Keratinocyte (primary cell): Measurements from ENCODE around the gene CLDN9. TPM values are rescaled to one million over a fixed set of nuclear protein-coding genes. Genes with fewer than 3 reads are reported as not detected.

Experiments used
- DNase-seq: peaks from one replicate; pipeline ENCODE4 v3.0.0-alpha.2; 2011; ENCODE audit warnings: low read depth, missing footprints, low spot score
- FAIRE-seq: peaks from 2 replicates; lab custom pipeline; 2011; peaks lifted over from hg19 to GRCh38; lab: Jason Lieb, UNC
- H2AFZ ChIP-seq: 2 replicates; pipeline ENCODE4 v1.6.0; 2012; ENCODE audit warnings: low read length, control low read depth, inconsistent platforms; ENCODE audit not compliant: control insufficient read depth
- H3K27ac ChIP-seq: 2 replicates; pipeline ENCODE4 v1.5.1; 2011; ENCODE audit warnings: low read length; ENCODE audit not compliant: control insufficient read depth, insufficient read depth
- H3K27me3 ChIP-seq: 3 replicates; pipeline ENCODE4 v1.6.0; 2011; ENCODE audit warnings: low read length; ENCODE audit not compliant: control insufficient read depth, insufficient read depth; ENCODE audit errors: extremely low read depth
- H3K36me3 ChIP-seq, 2 experiments: 2 replicates in 1 of 2; 3 replicates in 1 of 2; pipeline ENCODE4 v1.5.1; 2011; ENCODE audit warnings: low read length in 2 of 2, mild to moderate bottlenecking in 1 of 2; ENCODE audit not compliant: control insufficient read depth in 2 of 2, insufficient read depth in 2 of 2; ENCODE audit errors: extremely low read depth in 1 of 2
- H3K4me1 ChIP-seq: 3 replicates; pipeline ENCODE4 v1.5.1; 2011; ENCODE audit warnings: low read length; ENCODE audit not compliant: control insufficient read depth, insufficient read depth; ENCODE audit errors: extremely low read depth
- H3K4me2 ChIP-seq: 3 replicates; pipeline ENCODE4 v1.6.0; 2011; ENCODE audit warnings: low read depth, low read length; ENCODE audit not compliant: control insufficient read depth, insufficient read depth; ENCODE audit errors: extremely low read depth
- H3K4me3 ChIP-seq, 3 experiments: fragments of 200-600 bp in 1 of 3; sonication (generic) in 1 of 3; 2 replicates in 2 of 3; 3 replicates in 1 of 3; pipeline ENCODE4 v1.5.1; 2011 to 2016; ENCODE audit warnings: low read length in 3 of 3, mild to moderate bottlenecking in 3 of 3, control low read depth in 2 of 3, inconsistent platforms in 1 of 3, low read depth in 1 of 3, mixed read lengths in 1 of 3, mixed run types in 1 of 3, moderate library complexity in 1 of 3; ENCODE audit not compliant: control insufficient read depth in 2 of 3, insufficient read depth in 2 of 3; ENCODE audit errors: extremely low read depth in 1 of 3
- H3K79me2 ChIP-seq: 2 replicates; pipeline ENCODE4 v1.6.0; 2012; ENCODE audit warnings: low read length; ENCODE audit not compliant: control insufficient read depth, insufficient read depth
- H3K9ac ChIP-seq: 3 replicates; pipeline ENCODE4 v1.6.0; 2011; ENCODE audit warnings: low read length; ENCODE audit not compliant: control insufficient read depth, insufficient read depth; ENCODE audit errors: extremely low read depth
- H3K9me1 ChIP-seq: 3 replicates; pipeline ENCODE4 v1.6.0; 2011; ENCODE audit warnings: low read length; ENCODE audit not compliant: control insufficient read depth, insufficient read depth; ENCODE audit errors: extremely low read depth
- H3K9me3 ChIP-seq: 2 replicates; pipeline ENCODE4 v1.5.1; 2012; ENCODE audit warnings: low read depth, low read length; ENCODE audit not compliant: control insufficient read depth
- H4K20me1 ChIP-seq: 3 replicates; pipeline ENCODE4 v1.6.0; 2011; ENCODE audit warnings: low read length; ENCODE audit not compliant: control insufficient read depth, insufficient read depth; ENCODE audit errors: extremely low read depth
- CTCF ChIP-seq, 3 experiments: IDR thresholded peaks in 1 of 3; conservative IDR thresholded peaks in 1 of 3; optimal IDR thresholded peaks in 1 of 3; 2 replicates in 2 of 3; 3 replicates in 1 of 3; pipeline versions ENCODE3 to v1.5.1; 2011; ENCODE audit warnings: low read length in 3 of 3, mild to moderate bottlenecking in 3 of 3, moderate library complexity in 2 of 3, control low read depth in 1 of 3, inconsistent platforms in 1 of 3; ENCODE audit not compliant: insufficient read depth in 2 of 3; ENCODE audit errors: extremely low read depth in 1 of 3
- EZH2 ChIP-seq: IDR thresholded peaks from one replicate; pipeline ENCODE4 v1.6.1; 2012; ENCODE audit warnings: inconsistent platforms, mild to moderate bottlenecking, low read length, moderate library complexity
- dilution Hi-C: fragments of 300-500 bp; cut with MboI; formaldehyde crosslinking; loops from one replicate; pipeline ENCODE4 v1.7.0; 2020; ENCODE audit warnings: low sequenced_read_pairs; ENCODE audit not compliant: extremely low pct_ligation_motif_present
- polyA plus RNA-seq, 5 experiments: library from polyadenylated mRNA; depleted of rRNA in 3 of 5; stranded (reverse) in 3 of 5; stranded (forward) in 1 of 5; unstranded in 1 of 5; fragments of >200 nt; gene quantifications; 1 replicate in 1 of 5; 2 replicates in 3 of 5; 3 replicates in 1 of 5; pipeline versions ENCODE4 v1.2.1 to v1.2.3, GENCODE V29; 2011 to 2012; ENCODE audit warnings: missing spikeins in 2 of 5, low read depth in 1 of 5, low replicate concordance in 1 of 5

The CLDN9 gene
- polyA plus RNA-seq, 1 donor (not counting 4 experiments of a cell fraction or from before 2014, with no cell fraction given) = not detected

DNA sequence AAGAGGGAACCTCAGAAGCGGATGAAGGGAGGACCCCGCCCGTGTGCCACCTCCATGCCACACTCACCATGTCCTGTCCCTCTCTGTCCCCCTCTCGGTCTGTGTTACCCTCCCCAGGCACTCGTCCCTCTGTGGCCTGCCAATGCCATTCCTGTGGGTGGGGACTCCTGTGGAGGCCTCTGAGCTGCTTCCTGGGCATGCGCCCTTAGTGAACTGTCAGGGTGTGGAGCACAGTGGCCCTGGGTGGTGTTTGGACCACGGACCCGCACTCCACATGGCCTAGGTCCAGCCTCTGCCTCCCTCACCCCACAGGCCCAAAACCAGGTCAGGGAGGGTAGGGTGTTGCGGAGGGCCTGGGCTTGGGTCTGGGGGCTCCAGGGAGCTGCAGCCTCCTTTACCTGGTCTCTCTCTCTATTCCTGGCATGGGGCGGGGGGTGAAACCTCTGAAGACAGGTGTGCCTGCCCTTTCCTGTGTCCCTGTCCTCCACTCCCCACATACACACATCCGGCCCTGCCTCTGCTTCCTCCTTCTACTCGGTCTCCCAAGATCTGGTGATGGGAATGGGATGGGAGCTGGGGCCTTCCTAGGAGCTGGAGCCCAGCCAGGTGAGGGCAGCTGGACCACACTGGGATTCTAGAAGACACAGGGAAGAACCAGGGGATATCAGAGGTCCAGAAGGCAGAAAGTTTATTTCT is 21.0 kb upstream of the CLDN9 start:
- Histone ChIP-seq H3K4me3 (no peak overlapping the region), H3K9me1 (no peaks in the 10 kb centered on the region), H2AFZ (no peak overlapping the region), H4K20me1 (no peaks in the 10 kb centered on the region), H3K27me3 (no peaks in the 10 kb centered on the region), H3K4me1 (peaks cover 49% of the 10 kb centered on the region), H3K9ac (no peak overlapping the region), H3K9me3 (no peaks in the 10 kb centered on the region), H3K36me3 (no peaks in the 10 kb centered on the region), H3K27ac (no peak overlapping the region), H3K79me2 (no peaks in the 10 kb centered on the region), H3K4me2 (no peak overlapping the region)
- peak; percentile 48 for FAIRE-seq
- dilution Hi-C loops = no loop called here
- no peak for DNase-seq
- no peak for TF ChIP-seq CTCF (optimal IDR thresholded peaks at IDR 0.05 in 1 of 3, IDR thresholded peaks at IDR 0.05 in 1 of 3, conservative IDR thresholded peaks at IDR 0.05 in 1 of 3; ENCODE audit: extremely low read depth in 1 of 3, insufficient read depth in 2 of 3, low read length in 3 of 3)
- no peak for TF ChIP-seq EZH2

GRCh38 chr16:2992383-2993081 is 20.2 kb upstream of the CLDN9 start:
- Histone ChIP-seq H4K20me1 (no peaks in the 10 kb centered on the region), H3K27ac (peak overlapping the region; percentile 73), H3K9me1 (no peaks in the 10 kb centered on the region), H2AFZ (peak overlapping the region; percentile 30), H3K9me3 (no peaks in the 10 kb centered on the region), H3K36me3 (no peaks in the 10 kb centered on the region), H3K79me2 (no peaks in the 10 kb centered on the region), H3K4me3 (peak overlapping the region in 1 of 3 experiments; percentile 38), H3K4me2 (peak overlapping the region; percentile 73), H3K27me3 (no peaks in the 10 kb centered on the region), H3K9ac (peak overlapping the region; percentile 22), H3K4me1 (peaks cover 49% of the 10 kb centered on the region)
- dilution Hi-C loops = no loop called here
- TF ChIP-seq EZH2 = no peak
- no peak for TF ChIP-seq CTCF (optimal IDR thresholded peaks at IDR 0.05 in 1 of 3, IDR thresholded peaks at IDR 0.05 in 1 of 3, conservative IDR thresholded peaks at IDR 0.05 in 1 of 3; ENCODE audit: extremely low read depth in 1 of 3, insufficient read depth in 2 of 3, low read length in 3 of 3)
- FAIRE-seq (peak; percentile 89), DNase-seq (no peak)
